Uterus (tissue), 2 donors: Measurements from ENCODE around the gene THRSP.

Source experiments
- CTCF ChIP-seq, 4 experiments: fragments of 200-600 bp in 2 of 4; fragments of 450-650 bp in 2 of 4; sonication (generic) in 2 of 4; IDR thresholded peaks; one replicate each; pipeline ENCODE4 v1.5.1; 2016 to 2019; ENCODE audit warnings: antibody characterized with exemption in 4 of 4, mild to moderate bottlenecking in 2 of 4, moderate library complexity in 1 of 4
- POLR2A ChIP-seq, 2 donors: fragments of 450-650 bp; IDR thresholded peaks; one replicate each; pipeline ENCODE4 v1.6.1; 2016; ENCODE audit warnings: antibody characterized with exemption in 2 of 2, mild to moderate bottlenecking in 1 of 2, moderate library complexity in 1 of 2

GRCh38 chr11:78046486-78046854, 17.2 kb upstream of the THRSP start:
- no peak for TF ChIP-seq POLR2A (IDR thresholded peaks at IDR 0.05)
- no peak for TF ChIP-seq CTCF (IDR thresholded peaks at IDR 0.05)
